GM19193 (cell line): Measurements from ENCODE around the gene SEC16A.

Experiments
- POLR2A ChIP-seq: IDR thresholded peaks from 4 replicates; pipeline ENCODE4 v1.6.1; 2011; ENCODE audit not compliant: insufficient read depth, insufficient read length; ENCODE audit errors: extremely low read depth

SEC16A gene

GRCh38 chr9:136496801-136497620, 14.2 kb upstream of the SEC16A start:
- TF ChIP-seq POLR2A, result no peak

- no peak for TF ChIP-seq POLR2A
Measured at GRCh38 chr9:136496181-136496580, 13.3 kb upstream of the SEC16A start.

GRCh38 chr9:136495238-136495800, 12.5 kb upstream of the SEC16A start:
- no peak for TF ChIP-seq POLR2A

- no peak for TF ChIP-seq POLR2A
Measured at GRCh38 chr9:136494531-136495215, 11.8 kb upstream of the SEC16A start.

GRCh38 chr9:136494012-136494411, 11.2 kb upstream of the SEC16A start:
- TF ChIP-seq POLR2A, result no peak

GRCh38 chr9:136493567-136493971, 10.7 kb upstream of the SEC16A start:
- no peak for TF ChIP-seq POLR2A

GRCh38 chr9:136492978-136493522, 10.2 kb upstream of the SEC16A start:
- TF ChIP-seq POLR2A, result no peak

GRCh38 chr9:136489731-136490130, 6.9 kb upstream of the SEC16A start:
- TF ChIP-seq POLR2A, result no peak

GRCh38 chr9:136488247-136489214, 5.7 kb upstream of the SEC16A start:
- no peak for TF ChIP-seq POLR2A

GRCh38 chr9:136487672-136488071, 4.8 kb upstream of the SEC16A start:
- no peak for TF ChIP-seq POLR2A

- TF ChIP-seq POLR2A, result no peak
Measured at GRCh38 chr9:136486823-136487620, 4.2 kb upstream of the SEC16A start.

GRCh38 chr9:136486131-136486530, 3.3 kb upstream of the SEC16A start:
- TF ChIP-seq POLR2A, result no peak
